ENCODE results near the gene AKT3. TPM values are rescaled to one million over a fixed set of nuclear protein-coding genes. Genes with fewer than 3 reads are reported as not detected.
A peak's percentile ranks its signal among the peaks of the same experiment; 100 is the strongest.

Gene AKT3
- polyA plus RNA-seq, 2 of the 4 experiments (the other 2 are of a cell fraction): 18.4 to 43.5 TPM

- ATAC-seq (peak; percentile 84 to 85), FAIRE-seq (no peak), DNase-seq (ENCODE audit: low read depth in 1 of 2, low spot score in 1 of 2) (peak; percentile 53 to 75)
- Histone ChIP-seq H3K27ac (peak overlapping the region in 1 of 2 experiments; percentile 76; a peak in 3 of 6 replicates), H3K4me3 (no peak overlapping the region), H3K4me1 (peaks cover 13% of the 10 kb centered on the region; the same call in 2 of the 3 replicates), H3K9me3 (no peaks in the 10 kb centered on the region), H3K4me2 (peak overlapping the region; percentile 11; the same call in 2 of the 3 replicates)
- ChIA-PET CTCF (interaction anchor here (1.0 to 1.1 kb wide), 2 partner anchors 10 to 17 kb away, joined by 4 read pairs; no protein-coding TSS in a partner anchor), POLR2A (no interaction called here)
- 75% methylated on average over 19 of the region's 25 CpGs for WGBS (ENCODE audit: missing lambda C conversion rate)
- TF ChIP-seq GATA3 (IDR thresholded peaks at IDR 0.05; ENCODE audit: borderline replicate concordance): no peak
Measured at GRCh38 chr1:243482141-243483022, 367.7 kb downstream of the AKT3 start.

GRCh38 chr1:243481101-243481500, 368.9 kb downstream of the AKT3 start:
- 94% methylated on average over 5 of the region's 5 CpGs for WGBS (ENCODE audit: missing lambda C conversion rate)
- TF ChIP-seq RCOR1 (IDR thresholded peaks at IDR 0.05; ENCODE audit: low read depth, low read length): no peak
- POLR2A ChIA-PET: no interaction called here
- Histone ChIP-seq H3K4me1 (peaks cover 13% of the 10 kb centered on the region; the same call in 2 of the 3 replicates), H3K4me3 (no peak overlapping the region), H3K27ac (no peak overlapping the region), H3K4me2 (no peak overlapping the region), H3K9me3 (no peaks in the 10 kb centered on the region)
- DNase-seq (ENCODE audit: low read depth in 1 of 2, low spot score in 1 of 2) (no peak), ATAC-seq (no peak), FAIRE-seq (no peak)
- CTCF ChIA-PET: no interaction called here

GRCh38 chr1:243477731-243478290, 372.2 kb downstream of the AKT3 start:
- 91% methylated on average over 7 of the region's 7 CpGs for WGBS (ENCODE audit: missing lambda C conversion rate)
- TF ChIP-seq FOSB (CRISPR knock-in tag; IDR thresholded peaks at IDR 0.05): no peak
- no peak for TF ChIP-seq SMC3 (IDR thresholded peaks at IDR 0.05)
- TF ChIP-seq CBX8 (IDR thresholded peaks at IDR 0.05): no peak
- no peak for TF ChIP-seq CHD2 (IDR thresholded peaks at IDR 0.05; ENCODE audit: low read length, partially characterized antibody)
- no peak for TF ChIP-seq HOXB5 (CRISPR knock-in tag; IDR thresholded peaks at IDR 0.05)
- TF ChIP-seq RAD21 (conservative IDR thresholded peaks at IDR 0.05 in 1 of 2, IDR thresholded peaks at IDR 0.05 in 1 of 2): no peak
- TF ChIP-seq ZSCAN20 (CRISPR knock-in tag; IDR thresholded peaks at IDR 0.05): no peak
- TF ChIP-seq ZFP36 (IDR thresholded peaks at IDR 0.05; ENCODE audit: borderline replicate concordance, partially characterized antibody): no peak
- TF ChIP-seq RARB (CRISPR knock-in tag; IDR thresholded peaks at IDR 0.05): no peak
- ATAC-seq (no peak), FAIRE-seq (no peak), DNase-seq (ENCODE audit: low read depth in 1 of 2, low spot score in 1 of 2) (no peak)
- no peak overlapping the region for H3K27ac ChIP-seq
- ChIA-PET POLR2A (no interaction called here), CTCF (no interaction called here)
- H3K9me3 ChIP-seq: no peaks in the 10 kb centered on the region
- H3K4me2 ChIP-seq: no peak overlapping the region
- H3K4me1 ChIP-seq: peaks cover 13% of the 10 kb centered on the region; the same call in 2 of the 3 replicates
- no peak overlapping the region for H3K4me3 ChIP-seq

GRCh38 chr1:243475966-243476365, 374.1 kb downstream of the AKT3 start:
- FAIRE-seq (no peak), DNase-seq (ENCODE audit: low read depth in 1 of 2, low spot score in 1 of 2) (peak in 1 of 2 experiments; percentile 19), ATAC-seq (peak in 1 of 2 experiments; percentile 55; a peak in 2 of 6 replicates)
- 93% methylated on average over 7 of the region's 7 CpGs for WGBS (ENCODE audit: missing lambda C conversion rate)
- Histone ChIP-seq H3K4me2 (no peak overlapping the region), H3K9me3 (no peaks in the 10 kb centered on the region), H3K4me1 (no peaks in the 10 kb centered on the region), H3K27ac (no peak overlapping the region), H3K4me3 (no peak overlapping the region)
- CTCF ChIA-PET: interaction anchor here (0.5 kb wide), 1 partner anchor 958 kb away, joined by 3 read pairs; no protein-coding TSS in a partner anchor
- TF ChIP-seq RAD21 (conservative IDR thresholded peaks at IDR 0.05 in 1 of 2, IDR thresholded peaks at IDR 0.05 in 1 of 2) (peak; percentile 36 to 57; a peak in 4 of 5 replicates), HMGXB4 (CRISPR knock-in tag; IDR thresholded peaks at IDR 0.05; ENCODE audit: borderline replicate concordance) (no peak), FOSL2 (IDR thresholded peaks at IDR 0.05) (no peak), FOSL2 (CRISPR knock-in tag; IDR thresholded peaks at IDR 0.05) (no peak)
- POLR2A ChIA-PET: no interaction called here

Measured in A549 (cell line).